Stimulated activated CD8-positive, alpha-beta memory T cell treated with anti-CD3 and anti-CD28 coated beads, Interleukin-15, amount 100 ng/mL, for 24 hours (primary cell): Measurements from ENCODE around the gene EDEM2.
"Not testable (repeated sequence)": the region's sequence is repeated elsewhere in the genome, so short reads cannot be mapped to it uniquely, and the experiment has no call there.

Experiments
- DNase-seq: peaks from one replicate; pipeline ENCODE4 v3.0.0-alpha.2; 2020; ENCODE audit warnings: low read depth

Gene EDEM2

GRCh38 chr20:35087355-35087754, 59.8 kb downstream of the EDEM2 start:
- DNase-seq = no peak

DNA sequence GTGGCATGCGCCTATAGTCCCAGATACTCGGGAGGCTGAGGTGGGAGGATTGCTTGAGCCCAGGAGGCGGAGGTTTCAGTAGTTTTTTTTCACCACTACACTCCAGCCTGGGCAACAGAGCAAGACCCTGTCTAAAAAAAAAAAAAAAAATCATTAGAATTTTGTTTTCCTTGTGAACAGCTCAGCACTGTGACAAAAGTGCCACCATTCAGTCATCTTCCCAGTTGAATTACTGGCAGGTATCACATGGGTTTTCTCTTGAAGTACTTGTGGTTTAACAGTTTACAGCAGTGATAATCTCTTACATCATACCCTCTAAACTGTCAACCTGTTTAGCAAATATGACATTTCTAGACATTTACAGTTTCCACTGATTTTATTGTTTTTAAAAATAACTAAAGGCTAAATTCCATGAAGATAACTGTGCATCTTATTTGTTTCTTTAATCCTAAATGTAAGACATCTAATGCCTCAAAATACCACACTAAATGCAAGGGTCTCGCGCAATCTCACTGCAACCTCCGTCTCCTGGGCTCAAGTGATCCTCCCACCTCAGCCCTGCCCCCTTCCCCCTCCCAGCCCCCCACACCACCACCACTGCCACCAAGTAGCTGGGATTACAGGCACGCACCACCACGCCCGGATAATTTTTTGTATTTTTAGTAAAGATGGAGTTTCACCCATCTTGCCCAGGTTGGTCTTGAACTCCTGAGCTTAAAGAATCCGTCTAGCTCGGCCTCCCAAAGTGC, 61.5 kb downstream of the EDEM2 start:
- DNase-seq = no peak

GRCh38 chr20:35084998-35085397, 62.1 kb downstream of the EDEM2 start:
- DNase-seq = no peak

- DNase-seq = not testable (repeated sequence)
Measured at GRCh38 chr20:35080348-35080642, 66.8 kb downstream of the EDEM2 start.

DNA sequence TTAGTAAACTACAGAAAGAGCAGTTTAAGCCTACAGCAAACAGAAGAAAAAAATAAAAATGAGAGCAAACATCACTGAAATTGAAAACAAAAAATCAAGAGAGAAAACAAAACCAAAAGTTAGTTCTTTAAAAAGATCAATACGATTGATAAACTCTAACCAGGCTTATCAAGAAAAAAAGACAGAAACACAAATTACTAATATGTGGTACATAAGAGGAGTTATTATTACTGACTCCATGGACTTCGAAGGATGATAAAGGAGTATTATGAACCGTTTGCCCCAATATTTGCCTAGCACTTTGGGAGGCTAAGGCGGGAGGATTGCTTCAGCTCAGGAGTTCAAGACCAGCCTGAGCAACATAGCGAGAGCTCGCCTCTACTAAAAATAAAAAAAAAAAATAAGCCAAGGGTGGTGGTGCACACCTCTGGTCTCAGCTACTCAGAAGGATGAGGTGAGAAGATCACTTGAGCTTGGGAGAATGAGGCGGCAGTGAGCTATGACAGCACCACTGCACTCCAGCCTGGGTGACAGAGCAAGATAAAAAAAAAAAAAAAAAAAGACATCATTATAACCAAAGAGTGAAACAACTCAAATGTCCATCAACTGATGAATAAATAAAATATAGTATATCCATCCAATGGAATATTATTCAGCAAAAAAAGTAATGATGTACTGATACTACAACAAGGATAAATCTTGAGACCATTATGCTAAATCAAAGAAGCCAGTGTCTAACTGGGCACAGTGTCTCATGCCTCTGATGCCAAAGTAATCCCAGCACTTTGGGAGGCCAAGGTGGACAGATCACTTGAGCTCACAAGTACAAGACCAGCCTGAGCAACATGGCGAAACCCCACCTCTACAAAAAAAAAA, 67.4 kb downstream of the EDEM2 start:
- DNase-seq = no peak

GRCh38 chr20:35077872-35078271, 69.3 kb downstream of the EDEM2 start:
- no peak for DNase-seq

GRCh38 chr20:35077341-35077740, 69.8 kb downstream of the EDEM2 start:
- no peak for DNase-seq

DNA sequence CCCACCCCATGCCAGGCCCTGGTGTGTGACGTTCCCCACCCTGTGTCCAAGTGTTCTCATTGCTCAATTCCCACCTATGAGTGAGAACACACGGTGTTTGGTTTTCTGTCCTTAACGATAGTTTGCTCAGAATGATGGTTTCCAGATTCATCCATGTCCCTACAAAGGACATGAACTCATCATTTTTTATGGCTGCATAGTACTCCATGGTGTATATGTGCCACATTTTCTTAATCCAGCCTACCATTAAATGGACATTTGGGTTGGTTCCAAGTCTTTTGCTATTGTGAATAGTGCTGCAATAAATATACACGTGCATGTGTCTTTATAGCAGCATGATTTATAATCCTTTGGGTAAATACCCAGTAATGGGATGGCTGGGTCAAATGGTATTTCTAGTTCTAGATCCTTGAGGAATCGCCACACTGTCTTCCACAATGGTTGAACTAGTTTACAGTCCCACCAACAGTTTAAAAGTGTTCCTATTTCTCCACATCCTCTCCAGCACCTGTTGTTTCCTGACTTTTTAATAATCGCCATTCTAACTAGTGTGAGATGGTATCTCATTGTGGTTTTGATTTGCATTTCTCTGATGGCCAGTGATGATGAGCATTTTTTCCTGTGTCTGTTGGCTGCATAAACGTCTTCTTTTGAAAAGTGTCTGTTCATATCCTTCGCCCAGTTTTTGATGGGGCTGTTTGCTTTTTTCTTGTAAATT, 75.5 kb downstream of the EDEM2 start:
- DNase-seq = not testable (repeated sequence)

DNA sequence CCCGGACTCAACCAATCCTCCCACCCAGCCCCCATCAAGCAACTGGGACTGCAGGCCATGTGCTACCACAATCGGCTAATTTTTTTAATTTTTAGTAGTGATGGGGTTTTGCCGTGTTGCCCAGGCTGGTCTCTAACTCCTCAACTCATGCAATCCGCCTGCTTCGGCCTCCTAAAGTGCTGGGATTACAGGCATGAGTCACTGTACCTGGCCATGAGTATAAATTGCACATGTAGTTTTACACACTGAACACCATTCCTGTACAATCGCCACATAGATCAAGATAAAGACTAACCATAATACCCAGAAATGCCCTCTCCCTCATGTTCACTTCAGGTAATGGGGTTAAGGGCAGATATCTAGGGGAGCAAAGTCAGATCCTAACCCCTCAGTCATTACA, 80.9 kb downstream of the EDEM2 start:
- DNase-seq = no peak
